ENCODE data around the gene ECM2. TPM values are rescaled to one million over a fixed set of nuclear protein-coding genes. Genes with fewer than 3 reads are reported as not detected.
"Not testable (repeated sequence)": the region's sequence is repeated elsewhere in the genome, so short reads cannot be mapped to it uniquely, and the experiment has no call there.

ECM2 gene
- total RNA-seq, 1 experiment from 2014 or later = not detected

DNA sequence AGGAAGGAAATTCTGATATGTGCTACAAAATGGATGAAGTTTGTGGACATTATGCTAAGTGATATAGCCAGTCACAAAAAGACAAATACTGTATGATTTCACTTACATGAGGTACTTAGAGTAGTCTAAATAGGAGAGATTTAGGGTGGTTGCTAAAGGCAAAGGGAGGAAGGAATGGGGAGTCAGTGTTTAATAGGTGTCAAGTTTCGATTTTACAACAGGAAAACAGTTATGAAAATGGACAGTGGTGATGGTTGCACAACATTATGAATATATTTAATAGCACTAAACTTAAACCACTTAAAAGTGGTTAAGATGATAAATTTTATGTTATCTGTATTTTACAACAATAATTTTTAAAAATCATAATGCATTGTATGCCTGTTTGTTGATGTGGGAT is 40.4 kb upstream of the ECM2 start:
- Histone ChIP-seq H3K14ac (ENCODE audit: insufficient read depth, low read length) (no peak overlapping the region), H3K9me3 (ENCODE audit: control insufficient read depth, low read depth, low read length) (no peaks in the 10 kb centered on the region), H2BK12ac (ENCODE audit: insufficient read length, low read depth, low read length) (no peak overlapping the region), H3K4ac (ENCODE audit: low read depth, low read length) (no peak overlapping the region), H3K9ac (ENCODE audit: extremely low read depth, insufficient read length, low read length) (no peak overlapping the region), H3K79me2 (ENCODE audit: insufficient read depth, low read length) (no peaks in the 10 kb centered on the region), H4K5ac (ENCODE audit: insufficient read length, low read depth, low read length) (no peak overlapping the region), H3K23ac (ENCODE audit: insufficient read length, low read depth, low read length) (no peak overlapping the region), H3K18ac (ENCODE audit: insufficient read length, low read depth, low read length) (no peak overlapping the region), H2BK20ac (ENCODE audit: low read depth, low read length, poor library complexity, severe bottlenecking) (no peak overlapping the region), H3K4me1 (ENCODE audit: insufficient read depth, low read length) (no peaks in the 10 kb centered on the region), H3K27me3 (ENCODE audit: insufficient read depth, low read length) (no peaks in the 10 kb centered on the region), H3T11ph (ENCODE audit: low read length) (no peak overlapping the region), H3K4me2 (ENCODE audit: insufficient read depth, insufficient read length, low read length) (no peak overlapping the region), H2AK5ac (ENCODE audit: insufficient read length, low read length) (no peak overlapping the region), H4K8ac (replicated peaks; ENCODE audit: insufficient read length, low read depth, low read length) (no peak overlapping the region), H4K91ac (ENCODE audit: insufficient read length, low read depth, low read length) (no peak overlapping the region), H3K23me2 (ENCODE audit: insufficient read length, low read depth, low read length, poor library complexity, severe bottlenecking) (no peaks in the 10 kb centered on the region), H3K27ac (ENCODE audit: insufficient read length, low read depth, low read length) (no peak overlapping the region), H2BK5ac (ENCODE audit: insufficient read length, low read length) (no peak overlapping the region), H3K79me1 (ENCODE audit: insufficient read depth, low read depth, low read length, poor library complexity, severe bottlenecking) (no peaks in the 10 kb centered on the region), H3K56ac (ENCODE audit: insufficient read length, low read depth, low read length) (no peak overlapping the region), H2AFZ (ENCODE audit: low read length) (no peak overlapping the region), H2BK15ac (ENCODE audit: low read depth, low read length) (no peak overlapping the region), H4K20me1 (ENCODE audit: control insufficient read depth, insufficient read depth, insufficient read length) (no peaks in the 10 kb centered on the region), H2BK120ac (ENCODE audit: low read depth, low read length, poor library complexity, severe bottlenecking) (no peak overlapping the region)
- WGBS (ENCODE audit: extremely low coverage, insufficient read length, low lambda C conversion rate) = no CpG with 5 or more reads among the region's 1 CpG
- no peak overlapping the region for H3K27ac Mint-ChIP-seq
- H3K4me3 Mint-ChIP-seq = no peak overlapping the region
- no peaks in the 10 kb centered on the region for H3K4me1 Mint-ChIP-seq
- H3K36me3 Mint-ChIP-seq (ENCODE audit: insufficient read depth in 1 of 3, low read depth in 3 of 3) = peaks cover 0 to 7% (median 6%) of the 10 kb centered on the region in 3 experiments; a peak in 4 of 7 replicates
- no peaks in the 10 kb centered on the region for H3K27me3 Mint-ChIP-seq (ENCODE audit: low read depth)
- TF ChIP-seq, protein P1, sequence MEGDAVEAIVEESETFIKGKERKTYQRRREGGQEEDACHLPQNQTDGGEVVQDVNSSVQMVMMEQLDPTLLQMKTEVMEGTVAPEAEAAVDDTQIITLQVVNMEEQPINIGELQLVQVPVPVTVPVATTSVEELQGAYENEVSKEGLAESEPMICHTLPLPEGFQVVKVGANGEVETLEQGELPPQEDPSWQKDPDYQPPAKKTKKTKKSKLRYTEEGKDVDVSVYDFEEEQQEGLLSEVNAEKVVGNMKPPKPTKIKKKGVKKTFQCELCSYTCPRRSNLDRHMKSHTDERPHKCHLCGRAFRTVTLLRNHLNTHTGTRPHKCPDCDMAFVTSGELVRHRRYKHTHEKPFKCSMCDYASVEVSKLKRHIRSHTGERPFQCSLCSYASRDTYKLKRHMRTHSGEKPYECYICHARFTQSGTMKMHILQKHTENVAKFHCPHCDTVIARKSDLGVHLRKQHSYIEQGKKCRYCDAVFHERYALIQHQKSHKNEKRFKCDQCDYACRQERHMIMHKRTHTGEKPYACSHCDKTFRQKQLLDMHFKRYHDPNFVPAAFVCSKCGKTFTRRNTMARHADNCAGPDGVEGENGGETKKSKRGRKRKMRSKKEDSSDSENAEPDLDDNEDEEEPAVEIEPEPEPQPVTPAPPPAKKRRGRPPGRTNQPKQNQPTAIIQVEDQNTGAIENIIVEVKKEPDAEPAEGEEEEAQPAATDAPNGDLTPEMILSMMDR (conservative IDR thresholded peaks at IDR 0.05) = no peak
- no peak for DNase-seq
- peaks cover 7 to 25% of the 10 kb centered on the region in 2 experiments; a peak in 4 of 5 replicates for H3K9me3 Mint-ChIP-seq

DNA sequence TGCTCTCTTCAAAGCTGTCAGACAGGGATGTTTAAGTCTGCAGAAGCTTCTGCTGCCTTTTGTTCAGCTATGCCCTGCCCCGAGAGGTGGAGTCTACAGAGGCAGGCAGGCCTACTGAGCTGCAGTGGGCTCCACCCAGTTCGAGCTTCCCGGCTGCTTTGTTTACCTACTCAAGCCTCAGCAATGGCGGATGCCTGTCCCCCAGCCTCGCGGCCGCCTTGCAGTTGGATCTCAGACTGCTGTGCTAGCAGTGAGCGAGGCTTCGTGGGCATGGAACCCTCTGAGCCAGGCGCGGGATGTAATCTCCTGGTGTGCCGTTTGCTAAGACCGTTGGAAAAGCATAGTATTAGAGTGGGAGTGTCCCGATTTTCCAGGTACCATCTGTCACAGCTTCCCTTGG is 37.8 kb upstream of the ECM2 start:
- not testable (repeated sequence) for H3K23ac ChIP-seq (ENCODE audit: insufficient read length, low read depth, low read length); H2AFZ ChIP-seq (ENCODE audit: low read length); H3K9ac ChIP-seq (ENCODE audit: extremely low read depth, insufficient read length, low read length); H2BK12ac ChIP-seq (ENCODE audit: insufficient read length, low read depth, low read length); H3K27me3 Mint-ChIP-seq (ENCODE audit: low read depth); H3K14ac ChIP-seq (ENCODE audit: insufficient read depth, low read length); DNase-seq; H4K91ac ChIP-seq (ENCODE audit: insufficient read length, low read depth, low read length); H3K79me2 ChIP-seq (ENCODE audit: insufficient read depth, low read length); H3K4me2 ChIP-seq (ENCODE audit: insufficient read depth, insufficient read length, low read length); H2BK5ac ChIP-seq (ENCODE audit: insufficient read length, low read length); H3K27me3 ChIP-seq (ENCODE audit: insufficient read depth, low read length); H2AK5ac ChIP-seq (ENCODE audit: insufficient read length, low read length); H3K23me2 ChIP-seq (ENCODE audit: insufficient read length, low read depth, low read length, poor library complexity, severe bottlenecking); H3K18ac ChIP-seq (ENCODE audit: insufficient read length, low read depth, low read length); H4K8ac ChIP-seq (replicated peaks; ENCODE audit: insufficient read length, low read depth, low read length); H3K79me1 ChIP-seq (ENCODE audit: insufficient read depth, low read depth, low read length, poor library complexity, severe bottlenecking); H3K4me1 Mint-ChIP-seq; H3K27ac Mint-ChIP-seq; H3K56ac ChIP-seq (ENCODE audit: insufficient read length, low read depth, low read length); H3K36me3 Mint-ChIP-seq (ENCODE audit: insufficient read depth in 1 of 3, low read depth in 3 of 3); H3K9me3 ChIP-seq (ENCODE audit: control insufficient read depth, low read depth, low read length); H4K5ac ChIP-seq (ENCODE audit: insufficient read length, low read depth, low read length); H2BK15ac ChIP-seq (ENCODE audit: low read depth, low read length); H3K4me3 Mint-ChIP-seq; H3K4me1 ChIP-seq (ENCODE audit: insufficient read depth, low read length); H4K20me1 ChIP-seq (ENCODE audit: control insufficient read depth, insufficient read depth, insufficient read length); H3K27ac ChIP-seq (ENCODE audit: insufficient read length, low read depth, low read length); H2BK20ac ChIP-seq (ENCODE audit: low read depth, low read length, poor library complexity, severe bottlenecking); H3K4ac ChIP-seq (ENCODE audit: low read depth, low read length); H2BK120ac ChIP-seq (ENCODE audit: low read depth, low read length, poor library complexity, severe bottlenecking); H3T11ph ChIP-seq (ENCODE audit: low read length)
- peaks cover 7 to 25% of the 10 kb centered on the region in 2 experiments; a peak in 4 of 5 replicates for H3K9me3 Mint-ChIP-seq
- WGBS (ENCODE audit: extremely low coverage, insufficient read length, low lambda C conversion rate) = no CpG with 5 or more reads among the region's 14 CpGs
